GM12865 (cell line): ENCODE measurements around the gene PLA2G4D.

ENCODE experiments used
- DNase-seq: peaks from one replicate; pipeline ENCODE4 v3.0.0; 2010; ENCODE audit warnings: low read depth
- H3K4me3 ChIP-seq: 2 replicates; pipeline ENCODE4 v1.5.1; 2011; ENCODE audit warnings: mild to moderate bottlenecking, low read depth, low read length, control low read depth
- CTCF ChIP-seq: IDR thresholded peaks from 2 replicates; pipeline ENCODE4 v1.5.1; 2011; ENCODE audit warnings: low read length, control low read depth, low read depth, inconsistent platforms; ENCODE audit not compliant: insufficient read depth; ENCODE audit errors: missing control alignments

The PLA2G4D gene

GRCh38 chr15:42046597-42046996 lies 47.8 kb downstream of the PLA2G4D start:
- TF ChIP-seq CTCF = no peak
- no peak for DNase-seq
- no peak overlapping the region for H3K4me3 ChIP-seq

GRCh38 chr15:42045211-42045615 lies 49.1 kb downstream of the PLA2G4D start:
- DNase-seq = no peak
- H3K4me3 ChIP-seq = no peak overlapping the region
- no peak for TF ChIP-seq CTCF

- TF ChIP-seq CTCF = no peak
- H3K4me3 ChIP-seq = no peak overlapping the region
- DNase-seq = no peak
Measured at GRCh38 chr15:42042602-42043400, 51.6 kb downstream of the PLA2G4D start.

- no peak overlapping the region for H3K4me3 ChIP-seq
- TF ChIP-seq CTCF = no peak
- DNase-seq = no peak
Measured at GRCh38 chr15:42038401-42038800, 56.0 kb downstream of the PLA2G4D start.

GRCh38 chr15:42037656-42038055 lies 56.7 kb downstream of the PLA2G4D start:
- DNase-seq = no peak
- no peak overlapping the region for H3K4me3 ChIP-seq
- TF ChIP-seq CTCF = no peak

GRCh38 chr15:42036966-42037365 lies 57.4 kb downstream of the PLA2G4D start:
- no peak for DNase-seq
- no peak for TF ChIP-seq CTCF

More at GRCh38 chr15:42036966-42037365, 57.4 kb downstream of the PLA2G4D start:
- H3K4me3 ChIP-seq = no peak overlapping the region
